ENCODE data around the gene ADK. TPM values are rescaled to one million over a fixed set of nuclear protein-coding genes. Genes with fewer than 3 reads are reported as not detected.

The ADK gene
- total RNA-seq, 1 experiment from 2014 or later: 66.6 TPM

GRCh38 chr10:74373059-74373458 lies 222.0 kb downstream of the ADK start:
- no TSS peak for BruUV-seq (replicated peaks)
- no peak for TF ChIP-seq CTCF (IDR thresholded peaks at IDR 0.05; ENCODE audit: unreplicated experiment)
- Mint-ChIP-seq H3K27me3 (ENCODE audit: unreplicated experiment) (no peaks in the 10 kb centered on the region), H3K27ac (ENCODE audit: unreplicated experiment) (no peak overlapping the region), H3K9me3 (ENCODE audit: low read depth, unreplicated experiment) (no peaks in the 10 kb centered on the region), H3K36me3 (ENCODE audit: insufficient read depth, unreplicated experiment) (no peaks in the 10 kb centered on the region), H3K4me1 (ENCODE audit: low read depth, unreplicated experiment) (no peaks in the 10 kb centered on the region), H3K4me3 (ENCODE audit: low read depth, unreplicated experiment) (no peak overlapping the region)
- no peak for DNase-seq
- CTCF ChIA-PET: no interaction called here
- intact Hi-C loops (cut with micrococcal nuclease; ENCODE audit: unreplicated experiment): no loop called here

GRCh38 chr10:74377476-74377875 lies 226.5 kb downstream of the ADK start:
- Mint-ChIP-seq H3K36me3 (ENCODE audit: insufficient read depth, unreplicated experiment) (no peaks in the 10 kb centered on the region), H3K9me3 (ENCODE audit: low read depth, unreplicated experiment) (no peaks in the 10 kb centered on the region), H3K27ac (ENCODE audit: unreplicated experiment) (no peak overlapping the region), H3K27me3 (ENCODE audit: unreplicated experiment) (no peaks in the 10 kb centered on the region), H3K4me1 (ENCODE audit: low read depth, unreplicated experiment) (no peaks in the 10 kb centered on the region), H3K4me3 (ENCODE audit: low read depth, unreplicated experiment) (no peak overlapping the region)
- BruUV-seq (replicated peaks): no TSS peak
- intact Hi-C loops (cut with micrococcal nuclease; ENCODE audit: unreplicated experiment): no loop called here
- TF ChIP-seq CTCF (IDR thresholded peaks at IDR 0.05; ENCODE audit: unreplicated experiment): no peak
- CTCF ChIA-PET: no interaction called here
- no peak for DNase-seq

GRCh38 chr10:74379474-74379873 lies 228.5 kb downstream of the ADK start:
- no peak overlapping the region for H3K27ac Mint-ChIP-seq (ENCODE audit: unreplicated experiment)
- H3K9me3 Mint-ChIP-seq (ENCODE audit: low read depth, unreplicated experiment): no peaks in the 10 kb centered on the region
- H3K4me1 Mint-ChIP-seq (ENCODE audit: low read depth, unreplicated experiment): no peaks in the 10 kb centered on the region
- H3K4me3 Mint-ChIP-seq (ENCODE audit: low read depth, unreplicated experiment): no peak overlapping the region
- DNase-seq: no peak
- CTCF ChIA-PET: no interaction called here
- H3K27me3 Mint-ChIP-seq (ENCODE audit: unreplicated experiment): no peaks in the 10 kb centered on the region
- no peak for TF ChIP-seq CTCF (IDR thresholded peaks at IDR 0.05; ENCODE audit: unreplicated experiment)
- intact Hi-C loops (cut with micrococcal nuclease; ENCODE audit: unreplicated experiment): no loop called here
- no TSS peak for BruUV-seq (replicated peaks)
- no peaks in the 10 kb centered on the region for H3K36me3 Mint-ChIP-seq (ENCODE audit: insufficient read depth, unreplicated experiment)

- Mint-ChIP-seq H3K4me1 (ENCODE audit: low read depth, unreplicated experiment) (no peaks in the 10 kb centered on the region), H3K27ac (ENCODE audit: unreplicated experiment) (no peak overlapping the region), H3K4me3 (ENCODE audit: low read depth, unreplicated experiment) (no peak overlapping the region), H3K27me3 (ENCODE audit: unreplicated experiment) (no peaks in the 10 kb centered on the region), H3K36me3 (ENCODE audit: insufficient read depth, unreplicated experiment) (no peaks in the 10 kb centered on the region), H3K9me3 (ENCODE audit: low read depth, unreplicated experiment) (no peaks in the 10 kb centered on the region)
- CTCF ChIA-PET: no interaction called here
- intact Hi-C loops (cut with micrococcal nuclease; ENCODE audit: unreplicated experiment): no loop called here
- TF ChIP-seq CTCF (IDR thresholded peaks at IDR 0.05; ENCODE audit: unreplicated experiment): no peak
- no peak for DNase-seq
- no TSS peak for BruUV-seq (replicated peaks)
These were observed 229.8 kb downstream of the ADK start for GRCh38 chr10:74380795-74381194.
